Measurements from ENCODE around the gene CFAP161. TPM values are rescaled to one million over a fixed set of nuclear protein-coding genes. Genes with fewer than 3 reads are reported as not detected.

Gene CFAP161
- total and polyA plus RNA-seq, 2 of the 13 experiments (the other 11 are each of a cell fraction or from before 2014, with no cell fraction given): not detected

GRCh38 chr15:81196576-81197254, 62.6 kb downstream of the CFAP161 start, which contains the start of gene IL16:
TSS of gene IL16 (plus strand) at chr15:81196879. CDS start at chr15:81225400, 28,521 bp downstream.
- in situ Hi-C loops (cut with HindIII; ENCODE audit: extremely low pct_ligation_motif_present, low pct_unique_long_range_greater_than_20kb) (no loop called here), intact Hi-C loops (cut with micrococcal nuclease; ENCODE audit: unreplicated experiment) (no loop called here)
- 30% methylated on average over 8 of the region's 16 CpGs for WGBS (ENCODE audit: low lambda C conversion rate)
- FAIRE-seq (no peak), DNase-seq (ENCODE audit: low spot score) (no peak), ATAC-seq (no peak)
- Histone ChIP-seq H3K27ac (ENCODE audit: extremely low read length, insufficient read depth, low read length) (no peak within 1 kb of the TSS), H3K79me2 (ENCODE audit: insufficient read depth, low read length) (no peaks in the 10 kb centered on the region), H3K4me1 (ENCODE audit: insufficient read depth, low read length) (no peaks in the 10 kb centered on the region), H3K9me3 (ENCODE audit: low read length) (no peaks in the 10 kb centered on the region), H3K27me3 (ENCODE audit: control insufficient read depth in 1 of 2, insufficient read depth in 2 of 2, low read length in 2 of 2) (peaks cover 0 to 28% of the 10 kb centered on the region in 2 experiments; a peak in 1 of 5 replicates), H3K9ac (ENCODE audit: insufficient read depth, low read depth, low read length) (no peak within 1 kb of the TSS), H3K36me3 (replicated peaks in 1 of 2; ENCODE audit: control insufficient read depth in 1 of 2, insufficient read depth in 2 of 2, low read length in 2 of 2) (no peaks in the 10 kb centered on the region), H3K4me2 (ENCODE audit: low read depth, low read length) (no peak within 1 kb of the TSS), H4K20me1 (ENCODE audit: insufficient read depth, low read length) (no peaks in the 10 kb centered on the region), H2AFZ (ENCODE audit: low read length) (no peak within 1 kb of the TSS), H3K4me3 (replicated peaks in 1 of 3; ENCODE audit: insufficient read depth in 1 of 3, low read depth in 2 of 3, low read length in 3 of 3) (no peak within 1 kb of the TSS)
- ChIA-PET POLR2A (no interaction called here), CTCF (ENCODE audit: low intra/inter-chr PET ratio, low total read pairs) (no interaction called here)
- no TSS peak for BruUV-seq (replicated peaks)
- no peak for TF ChIP-seq NAIF1 (CRISPR knock-in tag; IDR thresholded peaks at IDR 0.05; ENCODE audit: borderline replicate concordance)

GRCh38 chr15:81197255-81197630, 63.2 kb downstream of the CFAP161 start:
- ChIA-PET CTCF (ENCODE audit: low intra/inter-chr PET ratio, low total read pairs) (no interaction called here), POLR2A (no interaction called here)
- no peak overlapping the region for H2AFZ ChIP-seq (ENCODE audit: low read length)
- DNase-seq (ENCODE audit: low spot score) (no peak), FAIRE-seq (no peak), ATAC-seq (no peak)
- no peak overlapping the region for H3K4me2 ChIP-seq (ENCODE audit: low read depth, low read length)
- no peaks in the 10 kb centered on the region for H3K9me3 ChIP-seq (ENCODE audit: low read length)
- 25% methylated on average over 7 of the region's 7 CpGs for WGBS (ENCODE audit: low lambda C conversion rate)
- H3K4me3 ChIP-seq (replicated peaks in 1 of 3; ENCODE audit: insufficient read depth in 1 of 3, low read depth in 2 of 3, low read length in 3 of 3): no peak overlapping the region
- H3K4me1 ChIP-seq (ENCODE audit: insufficient read depth, low read length): no peaks in the 10 kb centered on the region
- H4K20me1 ChIP-seq (ENCODE audit: insufficient read depth, low read length): no peaks in the 10 kb centered on the region
- no TSS peak for BruUV-seq (replicated peaks)
- intact Hi-C loops (cut with micrococcal nuclease; ENCODE audit: unreplicated experiment): no loop called here
- H3K79me2 ChIP-seq (ENCODE audit: insufficient read depth, low read length): no peaks in the 10 kb centered on the region
- no peaks in the 10 kb centered on the region for H3K36me3 ChIP-seq (replicated peaks in 1 of 2; ENCODE audit: control insufficient read depth in 1 of 2, insufficient read depth in 2 of 2, low read length in 2 of 2)
- peaks cover 0 to 28% of the 10 kb centered on the region in 2 experiments; a peak in 1 of 5 replicates for H3K27me3 ChIP-seq (ENCODE audit: control insufficient read depth in 1 of 2, insufficient read depth in 2 of 2, low read length in 2 of 2)
- in situ Hi-C loops (cut with HindIII; ENCODE audit: extremely low pct_ligation_motif_present, low pct_unique_long_range_greater_than_20kb): no loop called here
- no peak overlapping the region for H3K27ac ChIP-seq (ENCODE audit: extremely low read length, insufficient read depth, low read length)
- H3K9ac ChIP-seq (ENCODE audit: insufficient read depth, low read depth, low read length): no peak overlapping the region
- TF ChIP-seq ARNTL (CRISPR knock-in tag; IDR thresholded peaks at IDR 0.05) (no peak), MXI1 (IDR thresholded peaks at IDR 0.05; ENCODE audit: borderline replicate concordance, low read depth, low read length) (no peak), NFATC3 (CRISPR knock-in tag; IDR thresholded peaks at IDR 0.05) (no peak), HCFC1 (IDR thresholded peaks at IDR 0.05; ENCODE audit: low read depth, low read length) (no peak), FOXK2 (IDR thresholded peaks at IDR 0.05) (no peak), ZNF30 (CRISPR knock-in tag; IDR thresholded peaks at IDR 0.05) (no peak), ZNF253 (CRISPR knock-in tag; IDR thresholded peaks at IDR 0.05; ENCODE audit: borderline replicate concordance) (no peak), NFYC (CRISPR knock-in tag; IDR thresholded peaks at IDR 0.05) (no peak), AFF4 (CRISPR knock-in tag; IDR thresholded peaks at IDR 0.05) (no peak), ELF4 (CRISPR knock-in tag; IDR thresholded peaks at IDR 0.05; ENCODE audit: borderline replicate concordance) (no peak), GMEB1 (CRISPR knock-in tag; IDR thresholded peaks at IDR 0.05; ENCODE audit: borderline replicate concordance) (no peak), DPF2 (CRISPR knock-in tag; IDR thresholded peaks at IDR 0.05; ENCODE audit: borderline replicate concordance, low read depth) (no peak), ZMYM2 (CRISPR knock-in tag; IDR thresholded peaks at IDR 0.05) (no peak)

Measured in HepG2 (cell line).